K562 (cell line): ENCODE data around the gene PNPO. TPM values are rescaled to one million over a fixed set of nuclear protein-coding genes. Genes with fewer than 3 reads are reported as not detected.

Experiments used
- ATF7 ChIP-seq: fragments of 450-650 bp; IDR thresholded peaks from 2 replicates; pipeline ENCODE4 v1.7.1; 2014; ENCODE audit warnings: mild to moderate bottlenecking, moderate library complexity
- CBX5 ChIP-seq: IDR thresholded peaks from 2 replicates; pipeline ENCODE4 v1.6.1; 2014; ENCODE audit warnings: low read depth, borderline replicate concordance
- CEBPZ ChIP-seq: fragments of 150-350 bp; IDR thresholded peaks from 2 replicates; pipeline ENCODE4 v1.6.1; 2014; ENCODE audit warnings: low read depth, mild to moderate bottlenecking, low read length, borderline replicate concordance
- E2F8 ChIP-seq: fragments of 450-650 bp; IDR thresholded peaks from 2 replicates; pipeline ENCODE4 v1.7.1; 2018; ENCODE audit warnings: mild to moderate bottlenecking, low read depth; ENCODE audit not compliant: partially characterized antibody
- ETS2 ChIP-seq: IDR thresholded peaks from 2 replicates; pipeline ENCODE4 v1.6.1; 2016; ENCODE audit warnings: borderline replicate concordance, missing genetic modification characterization, mild to moderate bottlenecking, moderate library complexity, missing compliant biosample characterization; ENCODE audit not compliant: poor library complexity, severe bottlenecking
- FUS ChIP-seq: fragments of 200-400 bp; formaldehyde crosslinking; optimal IDR thresholded peaks from 2 replicates; pipeline ENCODE3; 2017; ENCODE audit warnings: low read depth, low read length
- MEIS2 ChIP-seq: fragments of 450-650 bp; IDR thresholded peaks from 2 replicates; pipeline ENCODE4 v1.6.1; 2014; ENCODE audit warnings: mild to moderate bottlenecking; ENCODE audit not compliant: partially characterized antibody
- RNF2 ChIP-seq: sonication (generic); IDR thresholded peaks from 2 replicates; pipeline ENCODE4 v1.6.1; 2016
- TAF1 ChIP-seq: IDR thresholded peaks from 2 replicates; pipeline ENCODE4 v1.6.1; 2011; ENCODE audit warnings: mild to moderate bottlenecking, low read length, moderate library complexity; ENCODE audit not compliant: insufficient read depth, control insufficient read depth, severe bottlenecking; ENCODE audit errors: extremely low read depth
- USF1 ChIP-seq: sonication (generic); formaldehyde crosslinking; IDR thresholded peaks from 2 replicates; pipeline ENCODE4 v1.9.0; 2022; ENCODE audit warnings: mild to moderate bottlenecking, missing genetic modification reagents
- YY1 ChIP-seq, 3 experiments: IDR thresholded peaks; 2 replicates each; pipeline ENCODE4 v1.6.1; 2011; ENCODE audit warnings: low read length in 2 of 3, mild to moderate bottlenecking in 2 of 3, moderate library complexity in 2 of 3, borderline replicate concordance in 1 of 3, control low read depth in 1 of 3, low read depth in 1 of 3; ENCODE audit not compliant: insufficient read depth in 3 of 3, insufficient replicate concordance in 2 of 3, control insufficient read depth in 1 of 3, insufficient read length in 1 of 3; ENCODE audit errors: extremely low read depth in 1 of 3
- ZBTB12 ChIP-seq: fragments of 250-450 bp; sonication (Bioruptor Pico); IDR thresholded peaks from 2 replicates; pipeline ENCODE4 v1.4.0; 2020
- ZNF165 ChIP-seq: fragments of 250-450 bp; sonication (Bioruptor Pico); IDR thresholded peaks from 2 replicates; pipeline ENCODE4 v1.4.0; 2020; ENCODE audit warnings: borderline replicate concordance
- ZNF354B ChIP-seq: fragments of 250-450 bp; sonication (Bioruptor Pico); IDR thresholded peaks from 2 replicates; pipeline ENCODE4 v1.4.0; 2020
- ZZZ3 ChIP-seq: fragments of 450-650 bp; IDR thresholded peaks from 2 replicates; pipeline ENCODE4 v1.6.1; 2016; ENCODE audit warnings: antibody characterized with exemption, mild to moderate bottlenecking, moderate library complexity
- polyA plus RNA-seq, 8 experiments: library from polyadenylated mRNA; depleted of rRNA in 4 of 8; stranded (reverse) in 5 of 8; unstranded in 3 of 8; fragments of >200 nt; fragmentation: Nextera tagmentation in 2 of 8; fragmentation: Illumina TruSeq in 1 of 8; extraction: Ambion mirVana in 2 of 8; extraction: Trizol in 1 of 8; gene quantifications; 2 replicates each; pipeline versions ENCODE4 v1.2.1 to v1.2.3, GENCODE V29; 2011 to 2014; ENCODE audit warnings: inconsistent platforms in 1 of 8, missing spikeins in 1 of 8
- total RNA-seq, 7 experiments: library from RNA; depleted of rRNA in 6 of 7; stranded (reverse); fragments of >200 nt in 6 of 7; fragmentation: Illumina TruSeq in 2 of 7; extraction: Trizol in 2 of 7; gene quantifications; 2 replicates each; pipeline versions ENCODE4 v1.2.1 to v1.2.3, GENCODE V29; 2011 to 2021; ENCODE audit warnings: low replicate concordance in 1 of 7

Gene PNPO
- total and polyA plus RNA-seq, 9 of the 15 experiments (the other 6 are each of a cell fraction or from before 2014, with no cell fraction given), result 16.6 to 39.0 (median 27.4) TPM

- peak; percentile 85 for TF ChIP-seq E2F8
- no peak for TF ChIP-seq USF1
- peak; percentile 54 for TF ChIP-seq TAF1
- TF ChIP-seq ZZZ3, result peak; percentile 92
- peak; percentile 95 for TF ChIP-seq ZBTB12 (CRISPR knock-in tag)
- peak; percentile 18; the same call in 1 of the 2 replicates for TF ChIP-seq RNF2
- peak in 2 of 3 experiments; percentile 30 to 59 for TF ChIP-seq YY1 (IDR thresholded peaks at IDR 0.05; ENCODE audit: borderline replicate concordance in 1 of 3, control insufficient read depth in 1 of 3, extremely low read depth in 1 of 3, insufficient read depth in 3 of 3, insufficient read length in 1 of 3, insufficient replicate concordance in 2 of 3, low read depth in 1 of 3, low read length in 2 of 3)
- TF ChIP-seq ZNF354B (CRISPR knock-in tag), result no peak
- peak; percentile 71 for TF ChIP-seq MEIS2
- TF ChIP-seq CEBPZ, result peak; percentile 100
- peak; percentile 40 for TF ChIP-seq FUS
- no peak for TF ChIP-seq CBX5
- no peak for TF ChIP-seq ZNF165 (CRISPR knock-in tag)
- peak; percentile 98 for TF ChIP-seq ATF7
- no peak for TF ChIP-seq ETS2 (tag)
Measured at GRCh38 chr17:47895856-47896671, 45.3 kb upstream of the PNPO start, which contains the start of gene SP2 (continued).
